Psoas muscle (tissue), 8 donors: ENCODE measurements around the gene OGT. TPM values are rescaled to one million over a fixed set of nuclear protein-coding genes. Genes with fewer than 3 reads are reported as not detected.
A peak's percentile ranks its signal among the peaks of the same experiment; 100 is the strongest.
"Not testable (repeated sequence)": the region's sequence is repeated elsewhere in the genome, so short reads cannot be mapped to it uniquely, and the experiment has no call there.

ENCODE experiments used
- ATAC-seq, 4 donors: fragments of 200-7000 bp; cut with Tn5 transposase; one replicate each; pipeline ENCODE4 v1.9.1; 2020; ENCODE audit warnings: moderate library complexity in 3 of 4, mild to moderate bottlenecking in 2 of 4
- DNase-seq, 2 donors: peaks; one replicate each; pipeline ENCODE4 v3.0.0-alpha.2; 2020
- H3K27ac ChIP-seq: fragments of 200-600 bp; one replicate; pipeline ENCODE4 v1.8.0; 2022
- H3K27me3 ChIP-seq, 3 donors: fragments of 200-600 bp in 1 of 3; one replicate each; pipeline versions ENCODE4 v1.6.1 to v1.8.0; 2013 to 2022; ENCODE audit warnings: low read length in 2 of 3, mild to moderate bottlenecking in 2 of 3, moderate library complexity in 1 of 3; ENCODE audit not compliant: insufficient read depth in 3 of 3
- H3K36me3 ChIP-seq, 2 donors: fragments of 200-600 bp in 1 of 2; one replicate each; pipeline versions ENCODE4 v1.6.1 to v1.8.0; 2013 to 2022; ENCODE audit warnings: low read depth in 1 of 2, mild to moderate bottlenecking in 1 of 2, moderate library complexity in 1 of 2; ENCODE audit not compliant: insufficient read depth in 1 of 2
- H3K4me1 ChIP-seq: fragments of 200-600 bp; one replicate; pipeline ENCODE4 v1.8.0; 2022
- H3K4me3 ChIP-seq: fragments of 200-600 bp; one replicate; pipeline ENCODE4 v1.8.0; 2022; ENCODE audit warnings: mild to moderate bottlenecking
- H3K9me3 ChIP-seq: fragments of 200-600 bp; one replicate; pipeline ENCODE4 v1.8.0; 2022
- CTCF ChIP-seq: fragments of 200-600 bp; IDR thresholded peaks from one replicate; pipeline ENCODE4 v1.8.0; 2022; ENCODE audit warnings: antibody characterized with exemption
- whole genome bisulfite sequencing, 3 donors: extraction: QIAGEN DNeasy Blood & Tissue Kit; methylation state at CpG; one replicate each; pipeline versions ENCODE4 v1.1.6 to v1.1.7; 2013; 5-methylcytosine and 5-hydroxymethylcytosine counted together
- intact Hi-C, 2 donors: fragments of 100-400 bp; cut with DNase I; formaldehyde crosslinking; loops; one replicate each; pipeline versions ENCODE4 v1.11.0 to v1.14.2; 2022
- polyA plus RNA-seq, 3 donors: library from polyadenylated mRNA; stranded (reverse); fragments of 200-250 nt; gene quantifications; one replicate each; pipeline ENCODE4 v1.2.3, GENCODE V29; 2013
- total RNA-seq, 4 donors: library from RNA; stranded (reverse); fragmentation: NEBNext Ultra II Directional in 2 of 4; extraction: Animal tissue kit (Norgen Biotek cat#: 25700) in 2 of 4; gene quantifications; one replicate each; pipeline versions ENCODE4 v1.2.1 to v1.2.4, GENCODE V29; 2021 to 2023
- donor health status: healthy with polysubstance abuse.
- donor health status: DM: no; HTN: no; CAD: no; lungs with moderate emphysema.
- donor health status: Bipolar disorder and iron deficiency.
- donor health status: healthy.
- donor health status: DM: yes; HTN: yes; CAD: no.
- donor health status: DM: no; HTN: no; CAD: no.
- donor health status: DM: no; HTN: no; CAD: no.
- donor health status: DM: yes; HTN: yes; CAD: no.

OGT gene
- total and polyA plus RNA-seq, 7 donors, result 17.2 to 64.1 (median 45.5) TPM

- no peaks in the 10 kb centered on the region for H3K27me3 ChIP-seq
- peak overlapping the region; percentile 42 for H3K27ac ChIP-seq
- peak in 1 of 2 donors; percentile 51 for DNase-seq
- H3K9me3 ChIP-seq, result peaks cover 7% of the 10 kb centered on the region
- no peaks in the 10 kb centered on the region for H3K4me1 ChIP-seq
- H3K36me3 ChIP-seq, result no peaks in the 10 kb centered on the region
- peak overlapping the region; percentile 70 for H3K4me3 ChIP-seq
- 40 to 66% (median 55%) methylated on average over 16 of the region's 16 CpGs for WGBS, 3 donors
- peak; percentile 25 to 60 (median 36) for ATAC-seq
- intact Hi-C loops, result no loop called here
- no peak for TF ChIP-seq CTCF
These were observed 39.7 kb upstream of the OGT start for GRCh38 chrX:71493111-71493613.

GRCh38 chrX:71495979-71496378, 36.9 kb upstream of the OGT start:
- H3K36me3 ChIP-seq, H3K27ac ChIP-seq, DNase-seq, ATAC-seq, H3K27me3 ChIP-seq, H3K9me3 ChIP-seq, intact Hi-C loops, H3K4me3 ChIP-seq, H3K4me1 ChIP-seq: not testable (repeated sequence)
- 63 to 79% (median 77%) methylated on average over 3 of the region's 3 CpGs for WGBS, 3 donors

- Histone ChIP-seq H3K4me1 (no peaks in the 10 kb centered on the region), H3K9me3 (peaks cover 7% of the 10 kb centered on the region), H3K27ac (no peak overlapping the region), H3K4me3 (no peak overlapping the region), H3K27me3 (no peaks in the 10 kb centered on the region), H3K36me3 (no peaks in the 10 kb centered on the region)
- intact Hi-C loops, result no loop called here
- no peak for TF ChIP-seq CTCF
- 89 to 96% (median 94%) methylated on average over 3 of the region's 3 CpGs for WGBS, 3 donors
- DNase-seq, result no peak
- no peak for ATAC-seq
These were observed 36.4 kb upstream of the OGT start for GRCh38 chrX:71496476-71496875.

GRCh38 chrX:71502080-71502479, 30.8 kb upstream of the OGT start:
- intact Hi-C loops, H3K4me1 ChIP-seq, H3K36me3 ChIP-seq, H3K27ac ChIP-seq, H3K27me3 ChIP-seq, ATAC-seq, H3K4me3 ChIP-seq, H3K9me3 ChIP-seq, DNase-seq: not testable (repeated sequence)
- WGBS, 3 donors, result 78 to 97% (median 80%) methylated on average over 5 of the region's 5 CpGs

GRCh38 chrX:71504346-71504745, 28.6 kb upstream of the OGT start:
- ATAC-seq (no peak), DNase-seq (no peak)
- intact Hi-C loops, result no loop called here
- Histone ChIP-seq H3K9me3 (no peaks in the 10 kb centered on the region), H3K27ac (no peak overlapping the region), H3K4me3 (no peak overlapping the region), H3K4me1 (no peaks in the 10 kb centered on the region), H3K36me3 (no peaks in the 10 kb centered on the region), H3K27me3 (peaks cover 0 to 3% (median 0%) of the 10 kb centered on the region in 3 donors)
- TF ChIP-seq CTCF, result no peak
- 78 to 91% (median 79%) methylated on average over 1 of the region's 1 CpG for WGBS, 3 donors

- no peak for DNase-seq
- Histone ChIP-seq H3K4me1 (no peaks in the 10 kb centered on the region), H3K9me3 (no peaks in the 10 kb centered on the region), H3K27me3 (peaks cover 0 to 3% (median 0%) of the 10 kb centered on the region in 3 donors), H3K4me3 (no peak overlapping the region), H3K27ac (no peak overlapping the region), H3K36me3 (no peaks in the 10 kb centered on the region)
- 60 to 94% (median 87%) methylated on average over 1 of the region's 1 CpG for WGBS, 3 donors
- ATAC-seq, result no peak
- intact Hi-C loops, result no loop called here
- no peak for TF ChIP-seq CTCF
These were observed 23.6 kb upstream of the OGT start for GRCh38 chrX:71509289-71509688.
